OCI-LY3 (cell line): ENCODE results near the gene RTN4R.

ENCODE experiments used
- EZH2phosphoT487 ChIP-seq: fragments of 200-600 bp; shearing (Covaris generic); IDR thresholded peaks from 2 replicates; pipeline ENCODE4 v1.6.1; 2018; ENCODE audit warnings: antibody characterized with exemption, mixed run types, low read depth
- TF ChIP-seq, protein P1 (sequence below): fragments of 200-600, 300-600 bp; sonication (generic); IDR thresholded peaks from 2 replicates; pipeline ENCODE4 v1.5.1; 2014; ENCODE audit warnings: antibody characterized with exemption, low read length, low read depth

- TF ChIP-seq, protein P1, sequence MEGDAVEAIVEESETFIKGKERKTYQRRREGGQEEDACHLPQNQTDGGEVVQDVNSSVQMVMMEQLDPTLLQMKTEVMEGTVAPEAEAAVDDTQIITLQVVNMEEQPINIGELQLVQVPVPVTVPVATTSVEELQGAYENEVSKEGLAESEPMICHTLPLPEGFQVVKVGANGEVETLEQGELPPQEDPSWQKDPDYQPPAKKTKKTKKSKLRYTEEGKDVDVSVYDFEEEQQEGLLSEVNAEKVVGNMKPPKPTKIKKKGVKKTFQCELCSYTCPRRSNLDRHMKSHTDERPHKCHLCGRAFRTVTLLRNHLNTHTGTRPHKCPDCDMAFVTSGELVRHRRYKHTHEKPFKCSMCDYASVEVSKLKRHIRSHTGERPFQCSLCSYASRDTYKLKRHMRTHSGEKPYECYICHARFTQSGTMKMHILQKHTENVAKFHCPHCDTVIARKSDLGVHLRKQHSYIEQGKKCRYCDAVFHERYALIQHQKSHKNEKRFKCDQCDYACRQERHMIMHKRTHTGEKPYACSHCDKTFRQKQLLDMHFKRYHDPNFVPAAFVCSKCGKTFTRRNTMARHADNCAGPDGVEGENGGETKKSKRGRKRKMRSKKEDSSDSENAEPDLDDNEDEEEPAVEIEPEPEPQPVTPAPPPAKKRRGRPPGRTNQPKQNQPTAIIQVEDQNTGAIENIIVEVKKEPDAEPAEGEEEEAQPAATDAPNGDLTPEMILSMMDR: no peak
- TF ChIP-seq EZH2phosphoT487: no peak
Measured at GRCh38 chr22:20201837-20202392, 66.2 kb downstream of the RTN4R start.
